ENCODE measurements around the gene KLHL29. TPM values are rescaled to one million over a fixed set of nuclear protein-coding genes. Genes with fewer than 3 reads are reported as not detected.

The KLHL29 gene
- total RNA-seq, 1 experiment from 2014 or later, result 3.4 TPM

GRCh38 chr2:23456396-23456795, 71.4 kb downstream of the KLHL29 start:
- Histone ChIP-seq H3K36me3 (ENCODE audit: low read depth) (no peaks in the 10 kb centered on the region), H3F3A (ENCODE audit: insufficient read depth, low read depth) (no peaks in the 10 kb centered on the region), H3K9me3 (ENCODE audit: insufficient read depth, low read depth) (no peaks in the 10 kb centered on the region), H3K4me1 (replicated peaks; ENCODE audit: insufficient read depth) (peaks cover 14% of the 10 kb centered on the region), H3K9me2 (ENCODE audit: insufficient read depth) (no peaks in the 10 kb centered on the region), H2AFZ (no peak overlapping the region), H3K4me2 (no peak overlapping the region), H3K27ac (no peak overlapping the region), H3K79me2 (ENCODE audit: low read depth) (no peaks in the 10 kb centered on the region), H4K20me1 (ENCODE audit: insufficient read depth) (no peaks in the 10 kb centered on the region), H3K27me3 (ENCODE audit: insufficient read depth, low read depth) (no peaks in the 10 kb centered on the region), H3K4me3 (no peak overlapping the region)
- intact Hi-C loops (cut with micrococcal nuclease; ENCODE audit: unreplicated experiment), result no loop called here
- no TSS peak for BruUV-seq (replicated peaks)
- no peak for TF ChIP-seq EZH2 (IDR thresholded peaks at IDR 0.05; ENCODE audit: low read depth)
- no peak for TF ChIP-seq CTCF (conservative IDR thresholded peaks at IDR 0.05)
- POLR2A ChIA-PET (ENCODE audit: unreplicated experiment), result no interaction called here
- CTCF ChIA-PET, result no interaction called here
- no peak for DNase-seq

- H3F3A ChIP-seq (ENCODE audit: insufficient read depth, low read depth), result no peaks in the 10 kb centered on the region
- intact Hi-C loops (cut with micrococcal nuclease; ENCODE audit: unreplicated experiment), result no loop called here
- BruUV-seq (replicated peaks), result no TSS peak
- no peaks in the 10 kb centered on the region for H3K9me3 ChIP-seq (ENCODE audit: insufficient read depth, low read depth)
- no peaks in the 10 kb centered on the region for H3K79me2 ChIP-seq (ENCODE audit: low read depth)
- no peak overlapping the region for H3K4me3 ChIP-seq
- H3K27ac ChIP-seq, result no peak overlapping the region
- no peaks in the 10 kb centered on the region for H3K27me3 ChIP-seq (ENCODE audit: insufficient read depth, low read depth)
- H3K4me2 ChIP-seq, result no peak overlapping the region
- peaks cover 14% of the 10 kb centered on the region for H3K4me1 ChIP-seq (replicated peaks; ENCODE audit: insufficient read depth)
- H4K20me1 ChIP-seq (ENCODE audit: insufficient read depth), result no peaks in the 10 kb centered on the region; the same call in 1 of the 2 replicates
- no peak for DNase-seq
- H3K36me3 ChIP-seq (ENCODE audit: low read depth), result no peaks in the 10 kb centered on the region
- CTCF ChIA-PET, result no interaction called here
- no peaks in the 10 kb centered on the region for H3K9me2 ChIP-seq (ENCODE audit: insufficient read depth)
- POLR2A ChIA-PET (ENCODE audit: unreplicated experiment), result no interaction called here
- TF ChIP-seq CTCF (conservative IDR thresholded peaks at IDR 0.05) (no peak), EZH2 (IDR thresholded peaks at IDR 0.05; ENCODE audit: low read depth) (no peak)
- no peak overlapping the region for H2AFZ ChIP-seq
Measured at GRCh38 chr2:23456881-23457760, 72.1 kb downstream of the KLHL29 start.

- no peaks in the 10 kb centered on the region; the same call in 1 of the 2 replicates for H4K20me1 ChIP-seq (ENCODE audit: insufficient read depth)
- BruUV-seq (replicated peaks), result no TSS peak
- H3K27ac ChIP-seq, result no peak overlapping the region
- DNase-seq, result no peak
- H3K27me3 ChIP-seq (ENCODE audit: insufficient read depth, low read depth), result no peaks in the 10 kb centered on the region
- ChIA-PET POLR2A (ENCODE audit: unreplicated experiment) (no interaction called here), CTCF (no interaction called here)
- no peak overlapping the region for H3K4me2 ChIP-seq
- no peaks in the 10 kb centered on the region for H3F3A ChIP-seq (ENCODE audit: insufficient read depth, low read depth)
- no peaks in the 10 kb centered on the region for H3K9me3 ChIP-seq (ENCODE audit: insufficient read depth, low read depth)
- no peaks in the 10 kb centered on the region for H3K9me2 ChIP-seq (ENCODE audit: insufficient read depth)
- no peaks in the 10 kb centered on the region for H3K36me3 ChIP-seq (ENCODE audit: low read depth)
- peaks cover 14% of the 10 kb centered on the region for H3K4me1 ChIP-seq (replicated peaks; ENCODE audit: insufficient read depth)
- H3K79me2 ChIP-seq (ENCODE audit: low read depth), result no peaks in the 10 kb centered on the region
- no peak overlapping the region for H3K4me3 ChIP-seq
- intact Hi-C loops (cut with micrococcal nuclease; ENCODE audit: unreplicated experiment), result no loop called here
- H2AFZ ChIP-seq, result no peak overlapping the region
- no peak for TF ChIP-seq CTCF (conservative IDR thresholded peaks at IDR 0.05)
- no peak for TF ChIP-seq EZH2 (IDR thresholded peaks at IDR 0.05; ENCODE audit: low read depth)
Measured at GRCh38 chr2:23457990-23458682, 73.2 kb downstream of the KLHL29 start.
